NCI-H2081 treated with DMSO at 0.1 percent for 48 hours (cell line): ENCODE data around the gene IFNL2.

Source experiments
- DNase-seq: peaks from one replicate; lab custom pipeline; 2025; lab: John Stamatoyannopoulos, UW

The IFNL2 gene

GRCh38 chr19:39318071-39318470 lies 49.9 kb downstream of the IFNL2 start:
- no peak for DNase-seq

DNA sequence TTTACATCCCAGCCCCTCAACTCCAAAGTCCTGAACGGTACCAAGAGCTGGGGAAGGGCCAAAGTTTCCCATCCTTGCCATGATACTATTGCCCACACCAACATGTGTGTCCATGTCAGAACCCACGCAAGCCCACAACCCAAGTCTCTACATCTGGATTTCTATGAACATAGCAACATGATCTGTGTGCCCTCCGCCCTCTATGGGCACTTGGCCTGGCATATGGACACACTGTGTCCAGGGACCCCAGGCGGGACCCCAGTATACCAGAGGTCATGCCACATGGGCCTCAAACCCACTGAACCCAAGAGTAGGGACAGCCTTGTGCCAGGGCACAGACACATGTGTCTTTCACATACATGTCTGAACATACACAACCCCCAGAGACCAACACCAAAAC lies 50.5 kb downstream of the IFNL2 start:
- no peak for DNase-seq

DNA sequence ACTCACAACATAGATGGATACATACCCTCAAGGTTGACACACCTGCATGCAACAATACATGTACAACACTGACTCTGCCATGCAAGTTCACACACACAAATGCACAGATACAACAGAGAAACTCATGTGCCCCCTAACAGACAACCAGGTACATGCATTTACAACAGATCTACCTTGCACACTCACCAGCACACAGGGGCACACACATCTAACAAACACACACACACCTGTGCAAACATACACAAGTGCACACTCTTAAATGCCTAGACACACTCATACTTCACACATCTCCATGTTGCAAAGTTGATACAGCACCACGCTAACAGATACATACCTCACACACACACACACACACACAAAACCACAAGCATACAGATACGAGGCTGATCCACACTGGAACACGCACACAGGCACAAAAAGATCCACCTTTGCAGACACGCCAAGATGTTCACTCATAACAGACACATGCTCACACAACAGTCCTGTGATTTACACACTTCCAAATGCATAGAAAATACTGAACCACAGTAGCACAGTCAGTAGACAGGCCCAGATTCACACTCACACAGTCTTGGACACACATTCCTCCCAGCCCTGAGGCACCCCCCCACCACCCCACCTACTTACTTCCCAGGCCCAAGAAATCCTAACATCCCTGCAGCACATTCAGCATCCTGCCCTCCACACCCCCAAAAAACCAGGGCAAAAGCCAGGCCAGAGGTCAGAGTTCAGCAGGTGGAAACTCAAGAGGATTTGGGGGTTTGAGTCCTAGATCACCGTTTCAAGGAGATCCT lies 51.1 kb downstream of the IFNL2 start:
- no peak for DNase-seq
